Ectodermal cell (in vitro differentiated cells): ENCODE results near the gene RPL38.

Experiments used
- H3K27ac ChIP-seq: 2 replicates; pipeline ENCODE4 v1.7.0; 2013; ENCODE audit warnings: mild to moderate bottlenecking, low read depth, low read length; ENCODE audit not compliant: insufficient read depth, poor library complexity, severe bottlenecking
- H3K27me3 ChIP-seq: 2 replicates; pipeline ENCODE4 v1.7.0; 2013; ENCODE audit warnings: mild to moderate bottlenecking, low read length; ENCODE audit not compliant: insufficient read depth, control insufficient read depth, poor library complexity, severe bottlenecking
- H3K36me3 ChIP-seq: one replicate; pipeline ENCODE4 v1.7.0; 2013; ENCODE audit warnings: low read length; ENCODE audit not compliant: control insufficient read depth, insufficient read depth
- H3K4me1 ChIP-seq: one replicate; pipeline ENCODE4 v1.7.0; 2013; ENCODE audit warnings: low read length; ENCODE audit not compliant: control insufficient read depth, insufficient read depth
- H3K4me3 ChIP-seq: 2 replicates; pipeline ENCODE4 v1.7.0; 2013; ENCODE audit warnings: low read depth, low read length, control low read depth; ENCODE audit not compliant: insufficient read depth
- H3K9me3 ChIP-seq: 2 replicates; pipeline ENCODE4 v1.7.0; 2013; ENCODE audit warnings: mild to moderate bottlenecking, low read length, moderate library complexity; ENCODE audit not compliant: control insufficient read depth
- WGBS, 2 experiments: methylation state at CpG; one replicate each; pipeline ENCODE4 v1.1.7; 2013; ENCODE audit warnings: missing lambda C conversion rate in 2 of 2; 5-methylcytosine and 5-hydroxymethylcytosine counted together

Gene RPL38

DNA sequence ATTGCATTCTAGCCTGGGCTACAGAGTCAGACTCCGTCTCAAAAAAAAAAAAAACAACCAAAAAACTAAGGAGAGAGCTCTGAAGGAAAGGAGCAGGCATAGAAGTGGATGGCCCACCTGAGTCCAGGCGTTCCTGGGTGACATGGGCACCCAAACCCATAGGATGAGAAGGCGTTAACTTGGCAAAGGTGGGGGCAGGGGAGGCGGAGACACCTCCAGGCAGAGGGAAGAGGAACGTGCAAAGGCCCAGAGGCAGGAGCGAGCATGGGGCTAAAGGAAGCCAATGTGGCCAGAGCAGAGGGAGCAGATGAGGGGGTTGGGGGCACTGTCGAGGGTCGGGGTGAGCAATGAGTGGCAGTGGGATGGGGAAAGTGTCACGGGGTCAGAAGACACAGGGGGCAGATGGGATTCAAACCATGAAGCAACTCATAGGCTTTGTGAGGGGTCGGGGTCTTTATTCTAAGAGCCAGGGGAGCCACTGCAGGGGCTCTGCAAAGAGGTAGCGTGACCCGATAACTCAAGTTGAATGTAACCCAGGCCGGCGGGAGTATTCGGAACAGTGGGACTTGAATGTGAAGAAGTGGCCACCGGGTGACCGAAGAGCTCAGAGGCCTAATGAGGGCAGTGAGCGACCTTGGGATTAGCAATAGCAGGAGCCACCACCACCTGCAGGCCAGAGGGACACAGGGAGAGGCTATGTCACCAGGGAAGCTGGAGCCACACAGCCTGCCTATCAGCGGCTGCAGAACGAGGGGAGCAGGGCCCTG is 21.7 kb downstream of the RPL38 start:
- no peak overlapping the region for H3K4me3 ChIP-seq
- WGBS, 2 experiments = 94% methylated on average over 20 of the region's 20 CpGs
- no peaks in the 10 kb centered on the region for H3K27me3 ChIP-seq
- no peaks in the 10 kb centered on the region for H3K36me3 ChIP-seq
- no peaks in the 10 kb centered on the region for H3K9me3 ChIP-seq
- no peaks in the 10 kb centered on the region for H3K4me1 ChIP-seq
- no peak overlapping the region for H3K27ac ChIP-seq

DNA sequence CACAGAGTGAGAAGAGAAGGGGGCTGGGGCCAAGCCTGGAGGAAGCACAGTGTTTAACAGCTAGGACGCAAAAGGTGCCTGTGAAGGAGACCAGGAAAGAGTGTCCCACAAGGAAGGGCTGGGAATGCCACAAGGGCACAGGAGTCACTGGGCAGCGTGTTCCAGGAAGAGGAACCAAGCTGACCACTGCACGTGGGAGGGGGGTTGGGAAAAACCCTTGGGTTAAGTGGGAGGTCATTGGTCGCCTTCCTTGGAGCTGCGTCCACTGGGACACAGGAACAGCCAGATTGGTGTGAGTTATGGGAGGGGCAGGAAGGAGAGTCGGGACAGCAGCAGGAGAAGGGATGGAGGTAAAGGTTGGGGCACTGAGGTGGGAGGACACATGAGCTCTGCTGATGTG is 22.8 kb downstream of the RPL38 start:
- 90 to 93% methylated on average over 6 of the region's 6 CpGs for WGBS, 2 experiments

DNA sequence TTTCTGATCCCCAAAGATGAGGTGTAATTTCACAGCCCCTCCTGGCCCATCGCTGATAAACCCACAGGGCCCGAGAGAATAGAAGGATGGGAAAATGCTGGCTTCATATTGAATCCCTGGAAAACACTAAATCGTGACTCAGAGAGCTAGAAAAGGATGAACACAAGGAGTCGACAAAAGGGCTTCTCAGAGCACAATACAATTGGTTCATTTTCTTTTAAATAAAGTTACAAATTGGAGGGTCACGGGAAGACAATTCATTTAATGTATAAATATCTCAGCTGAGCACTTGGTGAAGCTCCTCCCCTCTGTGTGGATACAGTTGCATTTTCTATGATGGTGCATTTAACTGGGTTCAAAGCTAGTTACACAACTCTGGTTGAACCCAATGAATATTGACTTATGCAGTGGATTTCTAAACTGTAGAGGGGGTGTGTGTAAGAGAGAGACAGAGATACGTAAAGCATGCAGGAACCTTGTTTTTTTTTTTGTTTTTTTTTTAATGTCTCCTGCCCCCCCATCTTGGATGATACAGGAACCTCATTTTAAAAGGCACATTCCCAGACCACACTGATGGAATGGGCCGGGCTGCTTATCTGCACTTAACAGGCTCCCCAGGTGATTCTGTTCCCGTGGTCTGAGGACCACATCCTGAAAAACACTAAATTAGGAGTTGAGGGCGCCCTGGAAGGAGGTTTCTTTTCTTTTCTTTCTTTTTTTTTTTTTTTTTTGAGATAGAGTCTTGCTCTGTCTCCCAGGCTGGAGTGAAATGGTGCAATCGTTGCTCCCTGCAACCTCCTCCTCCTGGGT is 24.0 kb downstream of the RPL38 start:
- H3K36me3 ChIP-seq = no peaks in the 10 kb centered on the region
- WGBS, 2 experiments = 94 to 95% methylated on average over 10 of the region's 10 CpGs
- H3K4me1 ChIP-seq = peaks cover 4% of the 10 kb centered on the region
- no peaks in the 10 kb centered on the region for H3K9me3 ChIP-seq
- H3K27ac ChIP-seq = no peak overlapping the region
- H3K4me3 ChIP-seq = no peak overlapping the region
- H3K27me3 ChIP-seq = no peaks in the 10 kb centered on the region

More for the DNA sequence above, 22.8 kb downstream of the RPL38 start:
- Histone ChIP-seq H3K36me3 (no peaks in the 10 kb centered on the region), H3K27ac (no peak overlapping the region), H3K9me3 (no peaks in the 10 kb centered on the region), H3K4me1 (no peaks in the 10 kb centered on the region), H3K27me3 (no peaks in the 10 kb centered on the region), H3K4me3 (no peak overlapping the region)

DNA sequence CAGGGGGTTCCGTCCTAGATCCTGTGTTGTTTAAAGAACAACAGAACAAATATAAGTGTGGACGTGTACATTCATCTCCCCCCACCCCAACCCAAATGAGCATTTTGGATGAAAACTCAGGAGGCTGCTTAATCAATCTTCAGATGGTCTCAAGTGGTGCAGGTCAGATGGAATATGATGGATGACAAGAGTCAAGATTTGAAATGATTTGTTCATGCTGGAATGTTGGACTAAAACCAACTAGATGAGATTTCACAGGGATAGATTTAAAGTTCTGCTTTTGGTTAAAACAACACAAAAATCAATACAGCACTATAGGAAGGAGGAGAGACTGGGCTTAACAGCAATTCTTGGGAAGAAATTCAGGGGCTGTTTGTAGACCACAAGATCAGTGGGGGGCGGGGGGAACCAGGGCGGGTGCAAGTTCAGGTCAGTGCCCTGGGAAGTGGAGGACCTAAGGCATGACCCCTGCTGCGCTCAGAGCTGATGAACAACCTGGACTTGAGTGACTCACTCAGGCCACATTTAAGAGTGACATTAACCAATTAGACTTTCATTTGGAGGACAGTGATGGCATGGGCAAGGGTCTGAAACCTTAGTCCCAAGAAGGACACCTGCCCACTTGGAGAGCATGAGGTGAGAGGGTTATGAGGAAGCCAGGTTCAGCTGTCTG is 25.0 kb downstream of the RPL38 start:
- no peak overlapping the region for H3K4me3 ChIP-seq
- H3K27ac ChIP-seq = no peak overlapping the region
- peaks cover 4% of the 10 kb centered on the region for H3K4me1 ChIP-seq
- H3K27me3 ChIP-seq = no peaks in the 10 kb centered on the region
- no peaks in the 10 kb centered on the region for H3K9me3 ChIP-seq
- WGBS, 2 experiments = 94 to 95% methylated on average over 4 to 5 of the region's 5 CpGs
- no peaks in the 10 kb centered on the region for H3K36me3 ChIP-seq

GRCh38 chr17:74230896-74231295 is 27.4 kb downstream of the RPL38 start:
- WGBS, 2 experiments = 94 to 95% methylated on average over 16 of the region's 16 CpGs
- no peak overlapping the region for H3K27ac ChIP-seq
- no peaks in the 10 kb centered on the region for H3K27me3 ChIP-seq
- peaks cover 4% of the 10 kb centered on the region for H3K4me1 ChIP-seq
- H3K4me3 ChIP-seq = no peak overlapping the region
- H3K9me3 ChIP-seq = no peaks in the 10 kb centered on the region
- no peaks in the 10 kb centered on the region for H3K36me3 ChIP-seq

DNA sequence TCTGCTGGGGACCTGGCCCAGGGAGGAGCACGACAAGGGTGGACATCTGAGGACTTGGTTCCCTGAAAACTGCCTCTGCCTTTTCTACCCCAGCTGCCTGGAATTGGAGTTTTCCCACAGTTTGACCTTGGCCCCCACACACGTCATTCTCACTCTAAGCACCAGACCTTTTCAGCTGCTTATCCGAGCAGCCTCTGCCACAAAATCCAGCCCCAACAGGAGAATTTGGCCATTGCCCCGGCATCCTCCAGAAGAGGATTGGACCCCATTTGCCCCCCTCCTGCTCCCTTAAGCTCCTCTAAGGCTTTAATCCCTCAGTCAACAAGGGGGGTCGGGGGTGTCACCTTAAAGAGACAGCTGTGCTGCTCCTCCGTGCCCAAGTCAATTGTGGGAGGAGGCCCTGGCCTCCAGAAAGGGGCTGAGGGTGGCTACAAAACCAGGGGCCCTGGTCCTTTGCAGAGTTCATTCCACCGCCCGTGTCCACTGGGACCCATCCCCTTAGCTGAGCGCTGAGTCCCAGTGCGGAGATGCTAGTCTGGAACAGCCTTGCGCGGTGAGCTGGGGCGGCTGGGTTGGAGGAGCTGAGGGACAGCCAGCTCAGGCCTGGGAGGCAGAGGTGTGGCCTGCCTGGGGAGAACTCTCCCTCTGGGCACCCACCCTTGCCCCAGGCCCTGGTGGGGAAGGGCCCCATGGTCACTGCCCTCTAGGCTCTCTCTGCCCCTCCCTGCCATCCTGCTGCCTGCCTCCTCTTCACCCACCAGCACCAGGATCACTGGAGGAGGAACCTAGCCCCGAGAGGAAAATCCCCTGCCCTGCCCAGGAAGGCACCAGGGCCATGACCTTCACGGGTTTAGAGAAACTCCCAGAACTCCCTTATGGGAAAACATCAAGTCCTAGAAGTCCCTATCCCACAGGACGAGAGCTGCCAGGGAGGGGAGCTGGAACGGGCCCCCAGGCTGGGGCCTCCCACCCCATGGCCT is 28.7 kb downstream of the RPL38 start:
- Histone ChIP-seq H3K9me3 (no peaks in the 10 kb centered on the region), H3K27me3 (no peaks in the 10 kb centered on the region), H3K27ac (no peak overlapping the region), H3K4me3 (no peak overlapping the region), H3K4me1 (peaks cover 4% of the 10 kb centered on the region), H3K36me3 (no peaks in the 10 kb centered on the region)
- whole genome bisulfite sequencing, 2 experiments = 77 to 80% methylated on average over 17 of the region's 17 CpGs

- Histone ChIP-seq H3K27me3 (no peaks in the 10 kb centered on the region), H3K4me3 (no peak overlapping the region), H3K4me1 (peaks cover 4% of the 10 kb centered on the region), H3K9me3 (no peaks in the 10 kb centered on the region), H3K27ac (no peak overlapping the region), H3K36me3 (no peaks in the 10 kb centered on the region)
- whole genome bisulfite sequencing, 2 experiments = 75 to 81% methylated on average over 8 of the region's 8 CpGs
Observed at GRCh38 chr17:74233937-74234336, 30.5 kb downstream of the RPL38 start.

DNA sequence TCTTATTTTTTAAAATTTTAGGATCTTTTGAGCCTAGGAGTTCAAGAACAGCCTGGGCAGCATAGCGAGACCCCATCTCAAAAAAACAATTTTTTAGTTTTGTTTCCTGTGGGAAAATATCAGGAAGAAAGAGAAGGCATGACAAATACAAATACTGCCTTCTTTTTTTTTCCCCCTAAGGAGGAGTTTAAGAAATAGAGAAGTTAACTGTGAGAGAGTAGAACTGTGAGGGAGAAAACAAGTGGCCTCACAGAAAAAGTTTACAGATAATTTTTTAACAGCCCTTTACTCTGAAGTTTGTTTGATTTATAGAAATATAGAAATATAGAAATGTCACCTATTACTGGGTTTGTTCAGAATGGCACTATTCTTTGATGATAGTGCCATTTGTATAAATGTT is 31.0 kb downstream of the RPL38 start:
- H3K36me3 ChIP-seq = no peaks in the 10 kb centered on the region
- peaks cover 4% of the 10 kb centered on the region for H3K4me1 ChIP-seq
- no peaks in the 10 kb centered on the region for H3K9me3 ChIP-seq
- H3K4me3 ChIP-seq = no peak overlapping the region
- no CpG with 5 or more reads among the region's 1 CpG for WGBS, 2 experiments
- no peaks in the 10 kb centered on the region for H3K27me3 ChIP-seq
- no peak overlapping the region for H3K27ac ChIP-seq

GRCh38 chr17:74235040-74235581 is 31.6 kb downstream of the RPL38 start:
- Histone ChIP-seq H3K27ac (no peak overlapping the region), H3K4me1 (peaks cover 10% of the 10 kb centered on the region), H3K36me3 (no peaks in the 10 kb centered on the region), H3K27me3 (no peaks in the 10 kb centered on the region), H3K9me3 (no peaks in the 10 kb centered on the region), H3K4me3 (no peak overlapping the region)
- WGBS, 2 experiments = 85 to 88% methylated on average over 19 of the region's 19 CpGs
